ENCODE results near the gene CLK2.

The CLK2 gene

DNA sequence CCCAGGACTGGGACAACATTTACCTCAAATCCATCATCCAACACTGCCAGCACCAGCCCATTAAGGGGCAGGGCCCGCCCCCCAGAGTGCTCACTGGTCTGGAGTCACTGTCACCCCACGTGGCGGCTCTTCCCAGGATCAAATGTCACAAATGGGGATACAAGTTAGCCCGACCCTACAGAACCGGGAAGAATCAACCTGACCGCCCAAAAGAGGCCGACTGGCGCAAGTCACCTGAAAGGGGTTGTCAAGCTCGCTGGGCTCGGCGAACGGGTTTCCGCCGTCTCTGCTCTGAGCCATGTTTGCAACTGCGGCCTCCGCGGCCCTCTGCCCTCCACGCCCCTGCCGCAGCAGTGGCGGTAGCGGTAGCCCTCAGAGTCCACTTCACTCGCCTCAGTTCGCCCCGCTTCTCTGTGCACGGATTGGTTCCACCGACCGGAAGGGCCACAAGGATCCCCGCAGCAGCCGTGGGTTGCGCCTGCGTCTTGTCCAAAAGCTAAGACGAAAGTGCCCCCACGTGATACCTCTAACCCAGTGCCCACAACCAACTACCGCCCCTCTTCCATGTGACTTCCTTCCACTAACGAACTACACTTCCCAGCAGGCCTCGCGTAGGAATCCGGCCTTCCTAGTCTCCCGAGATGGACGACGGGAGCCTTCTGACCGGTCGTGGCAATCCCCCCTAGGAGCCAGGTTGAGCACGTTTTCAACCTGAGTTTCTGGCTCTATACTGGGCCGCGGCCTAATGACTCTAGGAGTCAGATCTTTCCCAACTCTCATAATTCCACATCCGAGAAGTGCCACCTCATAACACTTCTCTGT is 11.2 kb downstream of the CLK2 start, which contains the start of gene SCAMP3:
Gene SCAMP3 (minus strand): TSS at position 509 of the 822 bp plus-strand sequence. CDS start 209 bp downstream, at position 300.
- TF ChIP-seq, protein P1, sequence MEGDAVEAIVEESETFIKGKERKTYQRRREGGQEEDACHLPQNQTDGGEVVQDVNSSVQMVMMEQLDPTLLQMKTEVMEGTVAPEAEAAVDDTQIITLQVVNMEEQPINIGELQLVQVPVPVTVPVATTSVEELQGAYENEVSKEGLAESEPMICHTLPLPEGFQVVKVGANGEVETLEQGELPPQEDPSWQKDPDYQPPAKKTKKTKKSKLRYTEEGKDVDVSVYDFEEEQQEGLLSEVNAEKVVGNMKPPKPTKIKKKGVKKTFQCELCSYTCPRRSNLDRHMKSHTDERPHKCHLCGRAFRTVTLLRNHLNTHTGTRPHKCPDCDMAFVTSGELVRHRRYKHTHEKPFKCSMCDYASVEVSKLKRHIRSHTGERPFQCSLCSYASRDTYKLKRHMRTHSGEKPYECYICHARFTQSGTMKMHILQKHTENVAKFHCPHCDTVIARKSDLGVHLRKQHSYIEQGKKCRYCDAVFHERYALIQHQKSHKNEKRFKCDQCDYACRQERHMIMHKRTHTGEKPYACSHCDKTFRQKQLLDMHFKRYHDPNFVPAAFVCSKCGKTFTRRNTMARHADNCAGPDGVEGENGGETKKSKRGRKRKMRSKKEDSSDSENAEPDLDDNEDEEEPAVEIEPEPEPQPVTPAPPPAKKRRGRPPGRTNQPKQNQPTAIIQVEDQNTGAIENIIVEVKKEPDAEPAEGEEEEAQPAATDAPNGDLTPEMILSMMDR (conservative IDR thresholded peaks at IDR 0.05), result no peak
- H3K27ac ChIP-seq, result peak within 1 kb of the TSS; percentile 81

DNA sequence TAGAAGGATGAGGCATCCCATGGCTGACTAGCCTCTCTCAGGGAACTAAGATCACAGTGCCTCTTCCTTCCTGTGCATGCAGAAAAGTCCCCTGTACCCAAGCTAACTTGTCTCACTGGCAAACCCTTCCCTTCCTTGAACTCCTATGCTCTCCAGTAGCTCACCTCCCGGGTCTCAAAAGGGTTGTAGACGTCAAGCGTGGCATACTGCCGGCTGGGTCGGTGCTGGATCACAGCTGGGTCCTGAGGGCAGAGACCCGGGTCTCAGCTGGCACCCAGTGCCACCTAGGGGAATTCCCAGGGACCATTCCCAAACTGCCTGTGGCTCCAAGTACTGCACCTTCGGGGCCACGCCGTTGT is 11.8 kb downstream of the CLK2 start:
- peak overlapping the region; percentile 81 for H3K27ac ChIP-seq

DNA sequence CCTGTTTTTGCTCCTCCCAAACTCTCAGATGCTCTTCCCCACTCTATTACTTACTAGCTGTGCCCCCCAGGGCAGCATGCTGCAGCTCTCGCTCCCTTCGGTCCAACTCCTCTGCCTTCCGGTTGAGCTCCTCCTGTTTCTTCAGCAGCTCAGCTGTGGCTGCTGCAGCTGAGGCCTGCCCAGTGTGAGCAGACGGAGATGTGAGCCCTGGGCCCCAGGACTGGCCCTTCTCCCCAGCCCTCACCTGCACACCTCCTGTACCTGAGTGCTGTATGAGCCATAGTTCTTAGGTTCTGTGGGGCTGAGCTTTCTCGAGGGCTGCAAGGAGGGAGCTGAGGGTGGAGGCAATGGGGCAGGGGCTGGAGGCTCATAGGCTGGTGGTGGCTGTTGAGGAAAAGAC is 13.0 kb downstream of the CLK2 start:
- TF ChIP-seq, protein P1 (conservative IDR thresholded peaks at IDR 0.05), result no peak
- peak overlapping the region; percentile 81; the same call in 1 of the 2 replicates for H3K27ac ChIP-seq

More for the DNA sequence above, 11.8 kb downstream of the CLK2 start:
- TF ChIP-seq, protein P1 (conservative IDR thresholded peaks at IDR 0.05), result peak; percentile 30

DNA sequence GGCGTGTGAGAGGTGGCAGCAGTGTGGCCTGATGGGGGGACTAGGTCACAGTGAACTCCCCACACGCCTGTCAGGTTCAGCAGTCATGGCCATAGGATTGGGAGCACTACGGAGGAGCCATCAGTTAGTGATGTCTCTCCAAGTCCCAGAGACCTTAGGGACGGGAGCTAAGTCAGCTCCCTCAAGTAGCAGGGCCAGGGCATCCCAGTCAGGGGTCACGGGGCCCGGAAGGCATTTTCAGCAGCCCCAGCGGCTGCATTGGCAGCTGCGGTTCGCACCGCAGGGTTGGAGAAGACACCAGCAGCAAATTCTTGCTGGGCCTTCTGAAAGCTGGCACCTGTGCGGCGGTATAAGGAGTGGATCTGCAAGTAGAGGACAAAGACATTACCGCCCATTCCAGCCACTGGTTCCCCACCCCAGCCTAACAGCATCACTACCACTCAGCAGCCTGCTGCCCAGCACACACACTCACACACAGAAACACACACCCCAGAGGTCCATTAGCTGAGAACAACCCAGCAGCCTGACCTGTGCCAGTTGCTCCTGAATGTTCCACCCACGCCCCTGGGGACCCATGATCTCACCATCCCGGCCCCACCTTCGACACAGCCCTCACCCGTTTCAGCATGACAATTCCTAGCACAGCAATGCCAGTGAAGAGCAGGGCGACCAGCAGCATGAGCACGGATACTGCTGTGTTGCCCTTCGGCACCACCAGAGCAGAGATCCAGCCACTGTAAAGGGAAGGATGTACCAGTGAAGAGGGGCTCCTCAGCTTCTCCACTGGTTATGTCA is 17.0 kb downstream of the CLK2 start:
- TF ChIP-seq, protein P1 (conservative IDR thresholded peaks at IDR 0.05), result no peak
- H3K27ac ChIP-seq, result peak overlapping the region; percentile 87

DNA sequence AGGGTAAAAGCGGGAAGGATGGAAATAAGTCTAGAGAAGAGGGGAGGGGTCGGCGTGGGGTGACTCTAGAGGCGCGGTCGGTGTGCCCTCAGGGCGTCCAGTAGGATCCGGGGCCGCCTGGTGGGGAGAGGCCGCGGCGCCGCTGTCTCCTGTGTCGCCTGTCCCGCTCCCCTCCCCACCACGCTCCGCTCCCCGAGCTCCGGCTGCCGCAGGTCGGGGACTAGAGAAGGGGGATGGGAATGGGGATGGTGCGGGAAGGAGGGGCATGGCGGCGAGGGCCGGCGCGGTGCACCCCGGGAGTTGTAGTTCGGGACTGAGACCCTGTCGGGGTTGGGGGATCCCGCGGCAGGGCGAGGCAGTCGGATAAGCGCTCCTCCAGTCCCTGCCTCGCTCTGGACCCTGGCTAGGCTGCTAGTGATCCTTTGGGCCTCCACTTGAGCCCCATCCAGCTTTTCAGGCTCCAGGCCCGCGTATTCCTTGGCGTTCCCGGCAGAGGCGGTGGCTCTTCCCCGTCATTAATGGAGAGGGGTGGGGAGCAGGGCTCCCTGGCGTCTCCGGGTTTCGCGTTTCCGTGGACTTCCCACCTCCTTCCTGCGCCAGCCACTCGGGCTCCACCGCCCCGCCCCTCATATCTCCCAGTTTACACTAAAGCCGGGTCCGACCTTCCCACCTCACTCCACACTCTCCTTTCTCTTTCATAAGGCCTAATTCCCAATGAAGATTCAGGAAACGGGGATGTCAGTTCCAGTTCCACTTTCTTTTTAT is 17.9 kb downstream of the CLK2 start, which contains the start of gene ENTREP3:
Gene ENTREP3 (minus strand): TSS at position 241 of the 765 bp plus-strand sequence. CDS start 606 bp downstream, outside the sequence.
- peak within 1 kb of the TSS; percentile 87 for H3K27ac ChIP-seq
- TF ChIP-seq, protein P1 (conservative IDR thresholded peaks at IDR 0.05), result 0 out of 2 replicates have a peak, but pooled peaks have one; percentile 5

DNA sequence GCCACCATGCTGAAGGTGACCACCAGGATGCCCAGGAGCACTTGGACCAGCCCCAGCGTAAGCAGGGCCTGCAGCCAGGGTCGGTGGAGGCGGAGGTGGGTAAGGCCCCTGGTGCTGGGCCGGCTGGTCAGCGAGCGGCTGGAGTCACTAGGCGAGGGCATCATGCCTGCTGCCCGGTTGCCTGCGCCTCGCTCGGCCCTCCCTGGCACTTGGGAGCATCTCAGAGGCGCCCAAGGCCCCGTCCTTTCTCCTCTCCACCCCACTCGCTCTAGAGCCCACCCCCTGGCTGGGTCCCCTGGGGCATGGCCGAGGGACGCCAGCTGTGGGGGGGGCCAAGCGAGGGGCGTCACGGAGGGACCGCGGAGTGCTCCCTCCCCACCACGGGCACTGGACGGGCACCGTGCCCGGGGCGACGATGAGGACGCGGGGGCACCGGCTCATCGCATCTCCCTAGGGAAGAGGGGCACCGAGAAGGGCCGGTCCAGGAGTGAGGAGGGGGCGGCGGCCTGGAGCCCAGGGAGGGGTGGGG is 18.5 kb downstream of the CLK2 start:
- TF ChIP-seq, protein P1 (conservative IDR thresholded peaks at IDR 0.05), result no peak
- H3K27ac ChIP-seq, result peak overlapping the region; percentile 87
